SK-N-SH (cell line): ENCODE data around the gene PCDHB14. TPM values are rescaled to one million over a fixed set of nuclear protein-coding genes. Genes with fewer than 3 reads are reported as not detected.
"Not testable (repeated sequence)": the region's sequence is repeated elsewhere in the genome, so short reads cannot be mapped to it uniquely, and the experiment has no call there.

Experiments
- CTCF ChIA-PET: fragments of 300-600, 350-600 bp; formaldehyde crosslinking; extraction: SDS; loops from one replicate; lab custom pipeline; 2021; lab: Yijun Ruan, JAX
- POLR2A ChIA-PET: fragments of 350-600 bp; sonication (Branson Sonifier 250); formaldehyde crosslinking; extraction: SDS; loops from one replicate; lab custom pipeline; 2020; ENCODE audit warnings: antibody characterized with exemption, inconsistent platforms; lab: Yijun Ruan, JAX
- DNase-seq: peaks from one replicate; pipeline ENCODE4 v3.0.0; 2012
- H2AFZ ChIP-seq: fragments of 200-600 bp; sonication (generic); 2 replicates; pipeline ENCODE4 v1.8.1; 2016; ENCODE audit warnings: antibody characterized with exemption, mild to moderate bottlenecking, low read depth
- H3F3A ChIP-seq: fragments of 200-600 bp; sonication (generic); replicated peaks from 2 replicates; pipeline ENCODE3; 2016; ENCODE audit warnings: antibody characterized with exemption, mild to moderate bottlenecking; ENCODE audit not compliant: insufficient read depth
- H3K27ac ChIP-seq, 2 experiments: fragments of 200-500 bp in 1 of 2; fragments of 200-600 bp in 1 of 2; sonication (Bioruptor generic) in 1 of 2; sonication (generic), shearing (Covaris generic) in 1 of 2; 2 replicates each; pipeline versions ENCODE4 v1.5.1 to v1.6.1; 2014 to 2016; ENCODE audit warnings: low read depth in 2 of 2, inconsistent platforms in 1 of 2, low read length in 1 of 2, mild to moderate bottlenecking in 1 of 2, mixed read lengths in 1 of 2
- H3K27me3 ChIP-seq: fragments of 200-600 bp; sonication (generic), shearing (Covaris generic); 2 replicates; pipeline ENCODE4 v1.6.1; 2016; ENCODE audit warnings: mixed run types; ENCODE audit not compliant: insufficient read depth
- H3K36me3 ChIP-seq, 2 experiments: fragments of 200-500 bp in 1 of 2; fragments of 200-600 bp in 1 of 2; sonication (Bioruptor generic) in 1 of 2; sonication (generic) in 1 of 2; replicated peaks in 1 of 2; 2 replicates each; pipeline versions ENCODE3 to v1.5.1; 2014 to 2016; ENCODE audit warnings: low read length in 1 of 2, mild to moderate bottlenecking in 1 of 2; ENCODE audit not compliant: insufficient read depth in 2 of 2, control insufficient read depth in 1 of 2
- H3K4me1 ChIP-seq, 2 experiments: fragments of 200-500 bp in 1 of 2; fragments of 200-600 bp in 1 of 2; sonication (Bioruptor generic) in 1 of 2; sonication (generic), shearing (Covaris generic) in 1 of 2; 2 replicates each; pipeline versions ENCODE4 v1.5.1 to v1.6.1; 2014 to 2016; ENCODE audit warnings: low read depth in 1 of 2, low read length in 1 of 2, mixed run types in 1 of 2; ENCODE audit not compliant: insufficient read depth in 2 of 2, control insufficient read depth in 1 of 2
- H3K4me2 ChIP-seq: fragments of 200-600 bp; sonication (generic), shearing (Covaris generic); 2 replicates; pipeline ENCODE4 v1.6.1; 2017; ENCODE audit warnings: mixed run types
- H3K4me3 ChIP-seq, 2 experiments: fragments of 200-500 bp in 1 of 2; fragments of 200-600 bp in 1 of 2; sonication (Bioruptor generic) in 1 of 2; sonication (generic), shearing (Covaris generic) in 1 of 2; 2 replicates each; pipeline versions ENCODE4 v1.5.1 to v1.8.1; 2014 to 2016; ENCODE audit warnings: low read depth in 2 of 2, inconsistent platforms in 1 of 2, low read length in 1 of 2, mild to moderate bottlenecking in 1 of 2, mixed read lengths in 1 of 2, moderate library complexity in 1 of 2
- H3K79me2 ChIP-seq: fragments of 200-600 bp; sonication (generic); 2 replicates; pipeline ENCODE4 v1.8.1; 2017; ENCODE audit warnings: mild to moderate bottlenecking; ENCODE audit not compliant: insufficient read depth
- H3K9ac ChIP-seq: fragments of 200-600 bp; sonication (generic); 2 replicates; pipeline ENCODE4 v1.6.1; 2017; ENCODE audit warnings: mixed run types
- H3K9me2 ChIP-seq: fragments of 200-600 bp; sonication (generic); 2 replicates; pipeline ENCODE4 v1.6.1; 2017; ENCODE audit warnings: mixed run types
- H3K9me3 ChIP-seq: fragments of 200-600 bp; sonication (generic); 2 replicates; pipeline ENCODE4 v1.6.1; 2017; ENCODE audit warnings: mixed run types, mild to moderate bottlenecking, moderate library complexity
- H4K20me1 ChIP-seq: fragments of 200-600 bp; sonication (generic); 2 replicates; pipeline ENCODE4 v1.6.1; 2017; ENCODE audit warnings: mild to moderate bottlenecking, mixed run types; ENCODE audit not compliant: insufficient read depth
- CTCF ChIP-seq: fragments of 200-600 bp; sonication (generic); IDR thresholded peaks from 2 replicates; pipeline ENCODE4 v1.6.1; 2017; ENCODE audit warnings: antibody characterized with exemption, mild to moderate bottlenecking, moderate library complexity
- EP300 ChIP-seq, 2 experiments: IDR thresholded peaks; 2 replicates each; pipeline versions ENCODE4 v1.4.0 to v1.6.1; 2012; ENCODE audit warnings: borderline replicate concordance in 1 of 2, low read depth in 1 of 2, low read length in 1 of 2
- EZH2phosphoT487 ChIP-seq: fragments of 200-600 bp; sonication (generic); IDR thresholded peaks from 2 replicates; pipeline ENCODE4 v1.6.1; 2017; ENCODE audit warnings: low read depth, mixed run types, mild to moderate bottlenecking, antibody characterized with exemption, moderate library complexity, borderline replicate concordance
- RAD21 ChIP-seq: IDR thresholded peaks from 2 replicates; pipeline ENCODE4 v1.6.1; 2012; ENCODE audit warnings: mild to moderate bottlenecking, low read length
- RXRA ChIP-seq: IDR thresholded peaks from 2 replicates; pipeline ENCODE4 v1.4.0; 2012; ENCODE audit warnings: low read depth, mild to moderate bottlenecking, borderline replicate concordance
- SMC3 ChIP-seq: IDR thresholded peaks from 2 replicates; pipeline ENCODE4 v1.6.1; 2012; ENCODE audit warnings: low read depth, low read length, improper control_type of control experiment
- WGBS: methylation state at CpG from one replicate; pipeline ENCODE4 v1.1.6; 2017; ENCODE audit warnings: low lambda C conversion rate; 5-methylcytosine and 5-hydroxymethylcytosine counted together
- polyA plus RNA-seq, 3 experiments: library from polyadenylated mRNA; depleted of rRNA; stranded (reverse); fragments of >200 nt; gene quantifications; 2 replicates each; pipeline ENCODE4 v1.2.3, GENCODE V29; 2012

The PCDHB14 gene
- polyA plus RNA-seq, 1 of the 3 experiments (the other 2 are of a cell fraction): 9.7 TPM

GRCh38 chr5:141180313-141180712 is 42.8 kb upstream of the PCDHB14 start (continued):
- TF ChIP-seq RXRA (no peak), EP300 (IDR thresholded peaks at IDR 0.05; ENCODE audit: borderline replicate concordance in 1 of 2, low read depth in 1 of 2, low read length in 1 of 2) (no peak)

- Histone ChIP-seq H4K20me1 (no peaks in the 10 kb centered on the region), H3K79me2 (no peaks in the 10 kb centered on the region), H3K9me2 (no peaks in the 10 kb centered on the region), H3K9ac (peak within 1 kb of the TSS; percentile 58), H2AFZ (no peak within 1 kb of the TSS), H3K36me3 (peaks cover 0 to 6% of the 10 kb centered on the region in 2 experiments), H3K4me2 (peak within 1 kb of the TSS; percentile 41), H3K9me3 (no peaks in the 10 kb centered on the region), H3K27me3 (no peaks in the 10 kb centered on the region), H3K4me1 (no peaks in the 10 kb centered on the region), H3K27ac (peak within 1 kb of the TSS; percentile 19 to 51; a peak in 3 of 4 replicates), H3K4me3 (peak within 1 kb of the TSS; percentile 47 to 48), H3F3A (no peaks in the 10 kb centered on the region)
- DNase-seq: peak; percentile 64
- TF ChIP-seq SMC3: peak; percentile 46; the same call in 1 of the 2 replicates
- TF ChIP-seq EZH2phosphoT487: no peak
- peak; percentile 70 for TF ChIP-seq RAD21
- peak; percentile 64 for TF ChIP-seq CTCF
- WGBS: 18% methylated on average over 13 of the region's 13 CpGs
- POLR2A ChIA-PET: interaction anchor here (1.0 to 1.4 kb wide), 3 partner anchors 138 to 382 kb away, joined by 6 to 7 read pairs (median 7); partner anchors contain the start of gene TAF7
- CTCF ChIA-PET: interaction anchor here (0.6 to 2.5 kb wide), 29 partner anchors 9 to 452 kb away, joined by 3 to 27 read pairs (median 3); partner anchors contain the start of genes PCDHB1, PCDHB10, PCDHB11 and PCDHB14
Measured at GRCh38 chr5:141182248-141182647, 40.9 kb upstream of the PCDHB14 start, which contains the start of gene PCDHB16. PCDHB16 (plus strand) TSS chr5:141182387; CDS start chr5:141182560, 173 bp downstream.

DNA sequence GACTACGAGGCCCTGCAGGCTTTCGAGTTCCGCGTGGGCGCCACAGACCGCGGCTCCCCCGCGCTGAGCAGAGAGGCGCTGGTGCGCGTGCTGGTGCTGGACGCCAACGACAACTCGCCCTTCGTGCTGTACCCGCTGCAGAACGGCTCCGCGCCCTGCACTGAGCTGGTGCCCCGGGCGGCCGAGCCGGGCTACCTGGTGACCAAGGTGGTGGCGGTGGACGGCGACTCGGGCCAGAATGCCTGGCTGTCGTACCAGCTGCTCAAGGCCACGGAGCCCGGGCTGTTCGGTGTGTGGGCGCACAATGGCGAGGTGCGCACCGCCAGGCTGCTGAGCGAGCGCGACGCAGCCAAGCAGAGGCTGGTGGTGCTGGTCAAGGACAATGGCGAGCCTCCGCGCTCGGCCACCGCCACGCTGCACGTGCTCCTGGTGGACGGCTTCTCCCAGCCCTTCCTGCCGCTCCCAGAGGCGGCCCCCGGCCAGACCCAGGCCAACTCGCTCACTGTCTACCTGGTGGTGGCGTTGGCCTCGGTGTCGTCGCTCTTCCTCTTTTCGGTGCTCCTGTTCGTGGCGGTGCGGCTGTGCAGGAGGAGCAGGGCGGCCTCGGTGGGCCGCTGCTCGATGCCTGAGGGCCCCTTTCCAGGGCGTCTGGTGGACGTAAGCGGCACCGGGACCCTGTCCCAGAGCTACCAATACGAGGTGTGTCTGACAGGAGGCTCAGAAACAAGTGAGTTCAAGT is 38.9 kb upstream of the PCDHB14 start:
- 58% methylated on average over 20 of the region's 69 CpGs for WGBS
- H3K9me3 ChIP-seq, H3K36me3 ChIP-seq, H3F3A ChIP-seq, H3K9me2 ChIP-seq, H3K4me2 ChIP-seq, CTCF ChIA-PET, H2AFZ ChIP-seq, DNase-seq, H3K27me3 ChIP-seq, H3K79me2 ChIP-seq, H3K9ac ChIP-seq, H3K4me3 ChIP-seq, H4K20me1 ChIP-seq, POLR2A ChIA-PET, H3K27ac ChIP-seq, H3K4me1 ChIP-seq: not testable (repeated sequence)
